Large intestine (tissue), 3 donors: ENCODE measurements around the gene PRKCD. TPM values are rescaled to one million over a fixed set of nuclear protein-coding genes. Genes with fewer than 3 reads are reported as not detected.

Source experiments
- DNase-seq, 2 donors: peaks; one replicate each; pipeline versions ENCODE4 v3.0.0 to v3.0.0-alpha.2; 2013
- H3K27ac ChIP-seq: one replicate; pipeline ENCODE4 v1.5.1; 2013; ENCODE audit warnings: low read length
- H3K27me3 ChIP-seq: 2 replicates; pipeline ENCODE4 v1.6.1; 2013; ENCODE audit warnings: low read length; ENCODE audit not compliant: control insufficient read depth, insufficient read depth
- H3K36me3 ChIP-seq: 2 replicates; pipeline ENCODE4 v1.6.1; 2013; ENCODE audit warnings: low read length; ENCODE audit not compliant: control insufficient read depth, insufficient read depth
- H3K4me1 ChIP-seq: one replicate; pipeline ENCODE4 v1.6.1; 2013; ENCODE audit warnings: low read length; ENCODE audit not compliant: control insufficient read depth, insufficient read depth
- H3K4me3 ChIP-seq: one replicate; pipeline ENCODE4 v1.5.1; 2013; ENCODE audit warnings: low read length
- H3K9me3 ChIP-seq: one replicate; pipeline ENCODE4 v1.6.1; 2013; ENCODE audit warnings: mild to moderate bottlenecking, low read depth, low read length, moderate library complexity; ENCODE audit not compliant: control insufficient read depth
- WGBS: methylation state at CpG from one replicate; pipeline ENCODE4 v1.1.5; 2013; ENCODE audit warnings: low lambda C conversion rate; ENCODE audit not compliant: insufficient coverage; 5-methylcytosine and 5-hydroxymethylcytosine counted together
- polyA plus RNA-seq: library from polyadenylated mRNA; unstranded; fragments of 120-200 nt; gene quantifications from one replicate; pipeline ENCODE4 v1.2.1, GENCODE V29; 2013

The PRKCD gene
- polyA plus RNA-seq, 1 donor = 37.0 TPM

GRCh38 chr3:53234130-53234840, 73.3 kb downstream of the PRKCD start:
- WGBS = 61% methylated on average over 3 of the region's 15 CpGs

GRCh38 chr3:53234841-53235232, 73.8 kb downstream of the PRKCD start:
- H3K36me3 ChIP-seq = peaks cover 78% of the 10 kb centered on the region
- WGBS = no CpG with 5 or more reads among the region's 10 CpGs
- H3K9me3 ChIP-seq = no peaks in the 10 kb centered on the region
- no peaks in the 10 kb centered on the region for H3K27me3 ChIP-seq
- no peak overlapping the region for H3K27ac ChIP-seq
- peaks cover 17% of the 10 kb centered on the region for H3K4me1 ChIP-seq
- H3K4me3 ChIP-seq = no peak overlapping the region
- no peak for DNase-seq

More at GRCh38 chr3:53234130-53234840, 73.3 kb downstream of the PRKCD start:
- peaks cover 79% of the 10 kb centered on the region for H3K36me3 ChIP-seq
- no peaks in the 10 kb centered on the region for H3K27me3 ChIP-seq
- H3K4me1 ChIP-seq = peaks cover 17% of the 10 kb centered on the region
- no peak for DNase-seq
- no peak overlapping the region for H3K4me3 ChIP-seq
- H3K27ac ChIP-seq = no peak overlapping the region
- no peaks in the 10 kb centered on the region for H3K9me3 ChIP-seq

DNA sequence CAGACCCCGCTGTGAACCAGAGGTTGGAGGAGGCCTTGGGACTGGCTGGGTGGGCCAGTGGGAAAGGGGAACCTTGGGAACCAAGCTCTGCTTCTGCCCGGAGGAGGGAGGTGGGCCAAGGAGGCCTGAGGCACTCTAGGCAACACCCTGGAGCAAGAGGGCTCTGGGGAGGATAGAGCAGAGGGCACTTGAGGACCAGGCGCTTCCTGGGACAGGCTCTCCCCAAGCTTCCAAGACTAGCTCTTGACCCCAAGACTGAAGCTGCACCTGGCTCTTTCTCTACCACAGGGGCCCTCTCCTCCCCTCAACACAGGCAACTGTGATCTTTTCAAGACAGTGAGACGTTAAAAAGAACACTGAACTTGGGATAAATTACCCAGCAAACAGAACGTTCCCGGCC, 74.5 kb downstream of the PRKCD start:
- Histone ChIP-seq H3K9me3 (no peaks in the 10 kb centered on the region), H3K36me3 (peaks cover 78% of the 10 kb centered on the region), H3K4me1 (peaks cover 17% of the 10 kb centered on the region), H3K4me3 (no peak overlapping the region), H3K27ac (no peak overlapping the region), H3K27me3 (no peaks in the 10 kb centered on the region)
- DNase-seq = no peak
- WGBS = no CpG with 5 or more reads among the region's 6 CpGs

- Histone ChIP-seq H3K4me3 (no peak overlapping the region), H3K4me1 (peaks cover 17% of the 10 kb centered on the region), H3K9me3 (no peaks in the 10 kb centered on the region), H3K27ac (peak overlapping the region; percentile 5), H3K36me3 (peaks cover 78% of the 10 kb centered on the region), H3K27me3 (no peaks in the 10 kb centered on the region)
- DNase-seq = peak; percentile 36 to 56
- WGBS = no CpG with 5 or more reads among the region's 9 CpGs
Measured at GRCh38 chr3:53236112-53236841, 75.3 kb downstream of the PRKCD start.

DNA sequence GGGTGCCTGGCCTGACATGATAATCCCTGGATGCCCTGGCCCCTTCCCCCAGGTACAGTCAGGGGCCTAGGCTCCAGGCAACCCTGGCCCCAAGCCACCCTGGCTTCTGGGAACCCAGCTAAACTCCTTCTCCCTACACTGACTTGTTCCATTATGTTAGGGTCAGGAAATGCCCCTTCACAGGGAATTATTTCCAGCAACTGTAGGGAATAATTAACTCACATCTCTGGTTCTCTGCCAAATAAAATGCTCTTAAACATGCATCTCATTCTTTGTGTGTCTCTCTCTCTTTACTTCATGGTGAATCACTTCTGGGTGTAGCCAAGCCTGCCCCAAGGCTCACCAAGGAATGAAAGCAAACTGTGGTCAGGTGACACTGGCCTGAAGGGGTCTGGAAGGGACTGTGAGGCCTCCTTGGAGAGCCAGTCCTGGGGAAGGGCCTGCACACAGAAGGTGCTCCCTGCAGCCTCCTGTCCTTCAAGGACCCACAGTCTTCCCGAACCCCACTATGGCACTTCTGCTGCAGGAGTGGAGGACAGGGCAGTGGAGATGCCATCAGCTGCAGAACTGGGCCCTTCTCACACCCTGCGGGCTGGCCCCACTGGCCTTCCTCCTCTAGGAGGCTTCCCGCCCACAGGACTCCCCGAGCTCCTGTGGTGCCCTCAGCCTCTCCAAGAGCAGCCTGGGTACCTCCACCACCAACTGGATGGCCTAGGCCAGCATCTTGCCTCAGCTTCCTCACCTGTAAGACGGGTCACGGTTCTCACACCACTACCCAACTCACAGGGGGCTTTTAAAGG, 77.2 kb downstream of the PRKCD start:
- H3K9me3 ChIP-seq = no peaks in the 10 kb centered on the region
- H3K4me1 ChIP-seq = peaks cover 18% of the 10 kb centered on the region
- DNase-seq = peak; percentile 76 to 89
- peak overlapping the region; percentile 81 for H3K27ac ChIP-seq
- peaks cover 69% of the 10 kb centered on the region for H3K36me3 ChIP-seq
- no peaks in the 10 kb centered on the region for H3K27me3 ChIP-seq
- no peak overlapping the region for H3K4me3 ChIP-seq
- no CpG with 5 or more reads among the region's 6 CpGs for WGBS

GRCh38 chr3:53238886-53239285, 77.9 kb downstream of the PRKCD start:
- Histone ChIP-seq H3K4me1 (peaks cover 20% of the 10 kb centered on the region), H3K27me3 (no peaks in the 10 kb centered on the region), H3K27ac (peak overlapping the region; percentile 81), H3K4me3 (no peak overlapping the region), H3K36me3 (peaks cover 63% of the 10 kb centered on the region), H3K9me3 (no peaks in the 10 kb centered on the region)
- WGBS = no CpG with 5 or more reads among the region's 4 CpGs
- DNase-seq = no peak

- H3K27ac ChIP-seq = no peak overlapping the region
- WGBS = no CpG with 5 or more reads among the region's 5 CpGs
- H3K36me3 ChIP-seq = peaks cover 59% of the 10 kb centered on the region
- H3K27me3 ChIP-seq = no peaks in the 10 kb centered on the region
- no peak for DNase-seq
- no peak overlapping the region for H3K4me3 ChIP-seq
- H3K9me3 ChIP-seq = no peaks in the 10 kb centered on the region
- peaks cover 20% of the 10 kb centered on the region for H3K4me1 ChIP-seq
Measured at GRCh38 chr3:53239800-53240199, 78.8 kb downstream of the PRKCD start.

GRCh38 chr3:53240989-53241972, 80.3 kb downstream of the PRKCD start:
- DNase-seq = no peak
- Histone ChIP-seq H3K4me3 (no peak overlapping the region), H3K27me3 (no peaks in the 10 kb centered on the region), H3K9me3 (no peaks in the 10 kb centered on the region), H3K4me1 (peaks cover 15% of the 10 kb centered on the region), H3K27ac (no peak overlapping the region), H3K36me3 (peaks cover 50% of the 10 kb centered on the region)
- WGBS = no CpG with 5 or more reads among the region's 28 CpGs

DNA sequence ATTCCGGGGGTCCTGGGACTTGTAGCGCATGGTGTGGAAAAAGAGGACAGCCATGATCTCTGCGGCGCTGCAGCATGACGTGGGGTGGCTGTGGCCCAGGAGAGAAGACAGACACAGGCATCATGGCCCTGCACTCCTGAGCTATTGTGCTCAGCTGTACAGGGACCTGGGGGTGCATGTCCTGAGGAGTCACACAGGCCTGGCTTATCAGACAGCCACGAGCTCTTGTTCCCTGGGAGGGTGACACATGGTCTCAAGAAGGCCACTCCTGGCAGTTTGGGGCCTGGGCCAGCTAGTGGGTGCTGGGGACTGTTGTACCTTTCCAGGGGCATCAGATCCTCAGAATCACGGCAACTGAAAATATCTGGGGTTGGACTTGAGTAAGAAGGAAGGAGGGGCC, 81.1 kb downstream of the PRKCD start:
- Histone ChIP-seq H3K27ac (no peak overlapping the region), H3K27me3 (no peaks in the 10 kb centered on the region), H3K4me3 (no peak overlapping the region), H3K4me1 (peaks cover 10% of the 10 kb centered on the region), H3K9me3 (no peaks in the 10 kb centered on the region), H3K36me3 (peaks cover 41% of the 10 kb centered on the region)
- WGBS = 100% methylated on average over 1 of the region's 7 CpGs
- DNase-seq = no peak
